GM18520 (cell line): ENCODE data around the gene EIF3M.
A peak's percentile ranks its signal among the peaks of the same experiment; 100 is the strongest.

Experiments used
- ATAC-seq: cut with Tn5 transposase; IDR thresholded peaks from one replicate; pipeline ENCODE4 v1.9.1; 2021; ENCODE audit not compliant: unreplicated experiment

Gene EIF3M

GRCh38 chr11:32583459-32584271 is at the start of gene EIF3M:
TSS of gene EIF3M (plus strand) at chr11:32583831. CDS start at chr11:32583888, 57 bp downstream.
- peak; percentile 98 for ATAC-seq

DNA sequence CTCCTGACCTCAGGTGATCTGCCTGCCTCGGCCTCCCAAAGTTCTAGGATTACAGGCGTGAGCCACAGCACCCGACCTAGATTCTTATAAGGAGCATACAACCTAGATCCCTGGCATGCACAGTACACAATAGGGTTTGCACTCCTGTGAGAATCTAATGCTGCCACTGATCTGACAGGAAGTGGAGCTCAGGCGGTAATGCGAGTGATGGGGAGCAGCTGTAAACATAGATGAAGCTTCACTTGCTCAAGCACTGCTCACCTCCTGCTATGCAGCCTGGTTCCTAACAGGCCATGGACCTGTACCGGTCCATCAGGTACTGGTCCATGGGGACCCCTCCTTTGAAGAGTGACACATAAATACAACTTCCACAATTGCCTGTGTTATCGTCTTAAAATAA is 44.8 kb upstream of the EIF3M start:
- ATAC-seq = no peak

DNA sequence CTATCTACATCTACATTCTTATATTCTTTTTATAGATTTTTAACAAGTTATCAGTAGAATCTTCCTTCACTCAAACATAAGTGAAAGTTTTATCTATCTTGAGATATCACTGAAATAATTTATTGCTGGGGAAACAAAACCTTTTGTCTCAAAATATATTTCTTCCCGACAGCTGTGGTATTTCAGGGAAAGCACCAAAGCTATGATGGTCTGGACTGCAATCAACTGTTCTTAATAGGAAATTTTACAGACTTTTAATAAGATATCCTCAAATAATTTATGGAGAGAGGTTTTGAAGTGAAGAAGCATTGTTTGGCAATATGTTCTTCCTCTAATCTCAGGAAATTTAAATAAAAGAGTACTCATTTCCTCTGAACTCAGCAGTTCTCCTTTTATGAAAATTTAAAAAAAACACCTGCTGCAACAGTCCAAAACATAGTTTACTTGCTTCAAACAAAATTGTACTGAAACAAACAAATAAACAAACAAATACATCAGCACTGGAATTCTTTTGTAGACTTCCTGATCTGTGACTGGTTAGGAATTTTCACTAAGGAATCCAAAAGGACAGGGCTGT is 33.9 kb upstream of the EIF3M start:
- ATAC-seq = no peak

- no peak for ATAC-seq
Measured at GRCh38 chr11:32550207-32550606, 33.4 kb upstream of the EIF3M start.

DNA sequence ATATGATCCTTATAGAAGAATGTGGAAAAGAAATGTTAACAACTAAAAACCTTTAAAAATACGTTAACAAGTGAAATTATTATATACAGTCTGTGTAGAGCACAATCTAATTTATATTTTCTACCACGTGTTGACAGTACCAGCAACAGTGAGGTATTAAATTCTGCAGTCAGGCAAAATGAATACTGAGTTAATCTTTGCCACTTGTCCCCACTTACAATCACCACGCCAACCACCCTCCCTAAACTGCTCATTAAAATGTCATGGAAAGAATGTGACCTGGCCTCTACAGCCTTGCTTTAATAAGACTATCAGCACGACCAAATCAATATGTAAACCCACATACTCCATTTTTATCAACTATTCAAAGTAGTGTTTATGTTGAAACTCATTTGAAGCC is 28.5 kb upstream of the EIF3M start:
- ATAC-seq = no peak

DNA sequence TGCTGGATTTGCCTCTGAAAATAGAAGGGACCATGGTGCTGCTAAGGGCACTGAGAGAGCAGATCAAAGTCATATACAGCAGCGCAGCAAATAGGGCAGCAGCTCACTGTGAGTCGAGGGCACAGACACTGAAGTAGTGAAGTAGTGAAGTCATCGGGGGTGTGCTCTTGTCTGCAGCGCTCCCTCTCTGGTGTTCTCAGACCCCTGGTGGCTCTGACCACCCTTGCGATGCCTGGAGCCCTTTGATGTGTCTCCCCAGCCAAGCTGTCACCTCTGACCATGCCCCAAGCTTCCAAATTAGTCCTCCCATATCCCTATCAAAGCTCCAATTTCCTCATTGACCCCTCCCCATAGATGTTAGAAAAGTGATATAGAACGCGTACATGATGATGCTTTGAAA is 27.7 kb upstream of the EIF3M start:
- ATAC-seq = no peak

- ATAC-seq = no peak
Measured at GRCh38 chr11:32561835-32562234, 21.8 kb upstream of the EIF3M start.

GRCh38 chr11:32562839-32563599 is 20.6 kb upstream of the EIF3M start:
- ATAC-seq = no peak

- no peak for ATAC-seq
Measured at GRCh38 chr11:32563600-32563959, 20.1 kb upstream of the EIF3M start.

GRCh38 chr11:32566517-32566916 is 17.1 kb upstream of the EIF3M start:
- no peak for ATAC-seq

DNA sequence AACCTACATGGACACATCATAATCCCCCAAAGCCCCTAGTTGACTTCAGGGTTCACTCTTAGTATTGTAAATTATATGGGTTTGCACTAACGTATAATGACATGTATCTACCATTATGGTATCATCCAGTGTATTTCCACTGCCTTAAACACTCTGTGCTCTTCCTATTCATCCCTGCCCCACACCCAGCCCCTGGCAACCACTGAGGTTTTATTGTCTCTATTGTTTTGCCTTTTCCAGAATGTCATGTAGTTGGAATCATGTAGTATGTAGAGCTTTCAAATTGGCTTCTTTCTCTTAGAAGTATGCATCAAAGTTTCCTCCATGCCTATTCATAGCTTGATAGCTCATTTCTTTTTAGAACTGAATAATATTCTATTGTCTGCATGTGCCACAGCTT is 16.5 kb upstream of the EIF3M start:
- ATAC-seq = no peak

- ATAC-seq = no peak
Measured at GRCh38 chr11:32569313-32569881, 14.2 kb upstream of the EIF3M start.

- no peak for ATAC-seq
Measured at GRCh38 chr11:32571039-32571438, 12.6 kb upstream of the EIF3M start.

GRCh38 chr11:32573228-32573627 is 10.4 kb upstream of the EIF3M start:
- ATAC-seq = no peak

GRCh38 chr11:32574421-32574820 is 9.2 kb upstream of the EIF3M start:
- ATAC-seq = no peak

DNA sequence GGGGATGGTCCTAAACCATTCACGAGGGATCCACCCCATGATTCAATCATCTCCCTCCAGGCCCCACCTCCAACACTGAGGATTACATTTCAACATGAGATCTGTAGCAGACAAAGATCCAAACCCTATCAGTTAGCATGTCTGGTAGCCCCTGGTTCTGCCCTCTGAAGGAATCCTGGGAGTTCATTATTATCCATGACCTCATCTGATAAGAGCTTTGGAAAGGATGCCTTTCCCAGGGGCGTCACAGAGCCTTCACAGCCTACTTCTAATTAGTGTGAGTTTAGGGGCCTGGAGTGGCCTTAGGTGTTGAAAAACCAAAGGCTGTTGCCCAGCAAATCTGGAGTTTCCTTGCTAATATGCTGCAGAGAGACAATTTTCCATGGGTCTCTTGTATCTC is 8.6 kb upstream of the EIF3M start:
- no peak for ATAC-seq

GRCh38 chr11:32576456-32576855 is 7.2 kb upstream of the EIF3M start:
- no peak for ATAC-seq

DNA sequence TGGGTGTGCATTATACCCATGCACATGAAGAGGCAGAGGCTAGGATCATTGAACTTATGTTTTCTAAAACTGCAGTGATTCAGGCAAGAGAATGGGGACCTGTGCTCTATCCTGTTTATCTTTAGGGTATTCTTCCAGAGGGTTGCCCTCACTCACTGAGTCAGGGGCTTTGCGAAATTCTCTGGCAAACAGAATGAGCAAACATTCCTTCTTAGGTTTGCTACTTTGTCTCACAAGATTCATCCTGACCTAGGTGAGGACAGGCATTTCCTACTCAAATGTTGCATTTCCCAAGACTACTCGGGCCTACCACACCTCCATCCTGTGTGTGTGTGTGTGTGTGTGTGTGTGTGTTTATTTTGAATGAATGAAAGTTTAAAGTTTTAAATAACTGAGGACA is 2.7 kb upstream of the EIF3M start:
- no peak for ATAC-seq

GRCh38 chr11:32581556-32581955 is 2.1 kb upstream of the EIF3M start:
- no peak for ATAC-seq

- ATAC-seq = no peak
Measured at GRCh38 chr11:32584921-32585320, 1.3 kb downstream of the EIF3M start.

- no peak for ATAC-seq
Measured at GRCh38 chr11:32586576-32587190, 3.1 kb downstream of the EIF3M start.
